SK-N-SH (cell line): ENCODE results near the gene SCARB2. TPM values are rescaled to one million over a fixed set of nuclear protein-coding genes. Genes with fewer than 3 reads are reported as not detected.
A peak's percentile ranks its signal among the peaks of the same experiment; 100 is the strongest.

Experiments
- CTCF ChIA-PET: fragments of 300-600, 350-600 bp; formaldehyde crosslinking; extraction: SDS; loops from one replicate; lab custom pipeline; 2021; lab: Yijun Ruan, JAX
- POLR2A ChIA-PET: fragments of 350-600 bp; sonication (Branson Sonifier 250); formaldehyde crosslinking; extraction: SDS; loops from one replicate; lab custom pipeline; 2020; ENCODE audit warnings: antibody characterized with exemption, inconsistent platforms; lab: Yijun Ruan, JAX
- DNase-seq: peaks from one replicate; pipeline ENCODE4 v3.0.0; 2012
- H2AFZ ChIP-seq: fragments of 200-600 bp; sonication (generic); 2 replicates; pipeline ENCODE4 v1.8.1; 2016; ENCODE audit warnings: antibody characterized with exemption, mild to moderate bottlenecking, low read depth
- H3F3A ChIP-seq: fragments of 200-600 bp; sonication (generic); replicated peaks from 2 replicates; pipeline ENCODE3; 2016; ENCODE audit warnings: antibody characterized with exemption, mild to moderate bottlenecking; ENCODE audit not compliant: insufficient read depth
- H3K27ac ChIP-seq, 2 experiments: fragments of 200-500 bp in 1 of 2; fragments of 200-600 bp in 1 of 2; sonication (Bioruptor generic) in 1 of 2; sonication (generic), shearing (Covaris generic) in 1 of 2; 2 replicates each; pipeline versions ENCODE4 v1.5.1 to v1.6.1; 2014 to 2016; ENCODE audit warnings: low read depth in 2 of 2, inconsistent platforms in 1 of 2, low read length in 1 of 2, mild to moderate bottlenecking in 1 of 2, mixed read lengths in 1 of 2
- H3K27me3 ChIP-seq: fragments of 200-600 bp; sonication (generic), shearing (Covaris generic); 2 replicates; pipeline ENCODE4 v1.6.1; 2016; ENCODE audit warnings: mixed run types; ENCODE audit not compliant: insufficient read depth
- H3K36me3 ChIP-seq, 2 experiments: fragments of 200-500 bp in 1 of 2; fragments of 200-600 bp in 1 of 2; sonication (Bioruptor generic) in 1 of 2; sonication (generic) in 1 of 2; replicated peaks in 1 of 2; 2 replicates each; pipeline versions ENCODE3 to v1.5.1; 2014 to 2016; ENCODE audit warnings: low read length in 1 of 2, mild to moderate bottlenecking in 1 of 2; ENCODE audit not compliant: insufficient read depth in 2 of 2, control insufficient read depth in 1 of 2
- H3K4me1 ChIP-seq, 2 experiments: fragments of 200-500 bp in 1 of 2; fragments of 200-600 bp in 1 of 2; sonication (Bioruptor generic) in 1 of 2; sonication (generic), shearing (Covaris generic) in 1 of 2; 2 replicates each; pipeline versions ENCODE4 v1.5.1 to v1.6.1; 2014 to 2016; ENCODE audit warnings: low read depth in 1 of 2, low read length in 1 of 2, mixed run types in 1 of 2; ENCODE audit not compliant: insufficient read depth in 2 of 2, control insufficient read depth in 1 of 2
- H3K4me2 ChIP-seq: fragments of 200-600 bp; sonication (generic), shearing (Covaris generic); 2 replicates; pipeline ENCODE4 v1.6.1; 2017; ENCODE audit warnings: mixed run types
- H3K4me3 ChIP-seq, 2 experiments: fragments of 200-500 bp in 1 of 2; fragments of 200-600 bp in 1 of 2; sonication (Bioruptor generic) in 1 of 2; sonication (generic), shearing (Covaris generic) in 1 of 2; 2 replicates each; pipeline versions ENCODE4 v1.5.1 to v1.8.1; 2014 to 2016; ENCODE audit warnings: low read depth in 2 of 2, inconsistent platforms in 1 of 2, low read length in 1 of 2, mild to moderate bottlenecking in 1 of 2, mixed read lengths in 1 of 2, moderate library complexity in 1 of 2
- H3K79me2 ChIP-seq: fragments of 200-600 bp; sonication (generic); 2 replicates; pipeline ENCODE4 v1.8.1; 2017; ENCODE audit warnings: mild to moderate bottlenecking; ENCODE audit not compliant: insufficient read depth
- H3K9ac ChIP-seq: fragments of 200-600 bp; sonication (generic); 2 replicates; pipeline ENCODE4 v1.6.1; 2017; ENCODE audit warnings: mixed run types
- H3K9me2 ChIP-seq: fragments of 200-600 bp; sonication (generic); 2 replicates; pipeline ENCODE4 v1.6.1; 2017; ENCODE audit warnings: mixed run types
- H3K9me3 ChIP-seq: fragments of 200-600 bp; sonication (generic); 2 replicates; pipeline ENCODE4 v1.6.1; 2017; ENCODE audit warnings: mixed run types, mild to moderate bottlenecking, moderate library complexity
- H4K20me1 ChIP-seq: fragments of 200-600 bp; sonication (generic); 2 replicates; pipeline ENCODE4 v1.6.1; 2017; ENCODE audit warnings: mild to moderate bottlenecking, mixed run types; ENCODE audit not compliant: insufficient read depth
- CTCF ChIP-seq: fragments of 200-600 bp; sonication (generic); IDR thresholded peaks from 2 replicates; pipeline ENCODE4 v1.6.1; 2017; ENCODE audit warnings: antibody characterized with exemption, mild to moderate bottlenecking, moderate library complexity
- EP300 ChIP-seq, 2 experiments: IDR thresholded peaks; 2 replicates each; pipeline versions ENCODE4 v1.4.0 to v1.6.1; 2012; ENCODE audit warnings: borderline replicate concordance in 1 of 2, low read depth in 1 of 2, low read length in 1 of 2
- EZH2phosphoT487 ChIP-seq: fragments of 200-600 bp; sonication (generic); IDR thresholded peaks from 2 replicates; pipeline ENCODE4 v1.6.1; 2017; ENCODE audit warnings: low read depth, mixed run types, mild to moderate bottlenecking, antibody characterized with exemption, moderate library complexity, borderline replicate concordance
- FOXJ3 ChIP-seq: sonication (generic); formaldehyde crosslinking; IDR thresholded peaks from 2 replicates; pipeline ENCODE4 v1.5.1; 2020; ENCODE audit warnings: mild to moderate bottlenecking, missing genetic modification reagents
- FOXM1 ChIP-seq: IDR thresholded peaks from 2 replicates; pipeline ENCODE4 v1.4.0; 2012; ENCODE audit warnings: low read depth, mild to moderate bottlenecking
- MXI1 ChIP-seq: IDR thresholded peaks from 2 replicates; pipeline ENCODE4 v1.6.1; 2012; ENCODE audit warnings: mild to moderate bottlenecking, low read depth, low read length, improper control_type of control experiment
- PBX3 ChIP-seq: IDR thresholded peaks from 2 replicates; pipeline ENCODE4; 2012
- POLR2AphosphoS5 ChIP-seq: IDR thresholded peaks from 2 replicates; pipeline ENCODE4 v1.6.1; 2012; ENCODE audit warnings: low read depth, low read length
- RAD21 ChIP-seq: IDR thresholded peaks from 2 replicates; pipeline ENCODE4 v1.6.1; 2012; ENCODE audit warnings: mild to moderate bottlenecking, low read length
- RCOR1 ChIP-seq: fragments of 150-350 bp; IDR thresholded peaks from 2 replicates; pipeline ENCODE4 v1.6.1; 2017; ENCODE audit warnings: antibody characterized with exemption, low read length
- RXRA ChIP-seq: IDR thresholded peaks from 2 replicates; pipeline ENCODE4 v1.4.0; 2012; ENCODE audit warnings: low read depth, mild to moderate bottlenecking, borderline replicate concordance
- TEAD4 ChIP-seq: IDR thresholded peaks from 2 replicates; pipeline ENCODE4 v1.4.0; 2012; ENCODE audit warnings: mild to moderate bottlenecking, borderline replicate concordance; ENCODE audit not compliant: insufficient read depth
- USF1 ChIP-seq: IDR thresholded peaks from 2 replicates; pipeline ENCODE4 v1.4.0; 2012; ENCODE audit warnings: low read depth, borderline replicate concordance
- YY1 ChIP-seq: IDR thresholded peaks from 2 replicates; pipeline ENCODE4 v1.4.0; 2012; ENCODE audit warnings: low read depth, mild to moderate bottlenecking
- WGBS: methylation state at CpG from one replicate; pipeline ENCODE4 v1.1.6; 2017; ENCODE audit warnings: low lambda C conversion rate; 5-methylcytosine and 5-hydroxymethylcytosine counted together
- polyA plus RNA-seq, 3 experiments: library from polyadenylated mRNA; depleted of rRNA; stranded (reverse); fragments of >200 nt; gene quantifications; 2 replicates each; pipeline ENCODE4 v1.2.3, GENCODE V29; 2012

SCARB2 gene
- polyA plus RNA-seq, 1 of the 3 experiments (the other 2 are of a cell fraction): 82.6 TPM

GRCh38 chr4:76233083-76233482, 19.5 kb upstream of the SCARB2 start:
- DNase-seq: no peak
- ChIA-PET POLR2A (interaction anchor here (0.9 to 1.4 kb wide), 2 partner anchors 36 to 73 kb away, joined by 3 to 5 read pairs; no protein-coding TSS in a partner anchor), CTCF (interaction anchor here (1.2 to 1.4 kb wide), 3 partner anchors 13 to 74 kb away, joined by 3 to 4 read pairs (median 3); partner anchors contain the start of gene STBD1)
- 64% methylated on average over 4 of the region's 4 CpGs for WGBS
- Histone ChIP-seq H3K9me3 (no peaks in the 10 kb centered on the region), H3K4me2 (peak overlapping the region; percentile 75), H3F3A (peaks cover 5% of the 10 kb centered on the region), H3K79me2 (peaks cover 20% of the 10 kb centered on the region)
- no peak for TF ChIP-seq FOXM1
- no peak for TF ChIP-seq RAD21
- TF ChIP-seq EZH2phosphoT487: no peak
- TF ChIP-seq FOXJ3: no peak
- TF ChIP-seq EP300 (IDR thresholded peaks at IDR 0.05; ENCODE audit: borderline replicate concordance in 1 of 2, low read depth in 1 of 2, low read length in 1 of 2): no peak
- no peak for TF ChIP-seq RXRA
- TF ChIP-seq, all 33 proteins: peak for 0
- Histone ChIP-seq H3K9me2 (no peaks in the 10 kb centered on the region), H2AFZ (no peak overlapping the region), H3K9ac (peak overlapping the region; percentile 63; the same call in 1 of the 2 replicates), H4K20me1 (no peaks in the 10 kb centered on the region), H3K36me3 (peaks cover 0 to 2% of the 10 kb centered on the region in 2 experiments), H3K27ac (peak overlapping the region; percentile 50 to 73; a peak in 2 of 4 replicates), H3K4me3 (peak overlapping the region; percentile 54 to 66), H3K4me1 (peaks cover 0 to 8% of the 10 kb centered on the region in 2 experiments; a peak in 2 of 4 replicates), H3K27me3 (no peaks in the 10 kb centered on the region)

GRCh38 chr4:76232681-76233080, 19.1 kb upstream of the SCARB2 start:
- CTCF ChIA-PET: interaction anchor here (1.2 to 1.4 kb wide), 3 partner anchors 14 to 75 kb away, joined by 3 to 4 read pairs (median 3); partner anchors contain the start of gene STBD1
- Histone ChIP-seq H4K20me1 (no peaks in the 10 kb centered on the region), H3K36me3 (peaks cover 0 to 2% of the 10 kb centered on the region in 2 experiments), H3K27me3 (no peaks in the 10 kb centered on the region), H3K4me2 (peak overlapping the region; percentile 75), H3K4me1 (peaks cover 0 to 8% of the 10 kb centered on the region in 2 experiments; a peak in 2 of 4 replicates), H3K4me3 (no peak overlapping the region; a peak in 1 of 4 replicates), H3K27ac (no peak overlapping the region), H3K9ac (no peak overlapping the region), H3F3A (peaks cover 5% of the 10 kb centered on the region), H2AFZ (no peak overlapping the region), H3K79me2 (peaks cover 20% of the 10 kb centered on the region), H3K9me3 (no peaks in the 10 kb centered on the region)
- POLR2A ChIA-PET: interaction anchor here (1.4 kb wide), 1 partner anchor 73 kb away, joined by 5 read pairs; no protein-coding TSS in a partner anchor
- DNase-seq: no peak
- TF ChIP-seq USF1 (no peak), MXI1 (no peak), POLR2AphosphoS5 (no peak), YY1 (no peak), PBX3 (no peak), FOXM1 (no peak), TEAD4 (no peak), CTCF (no peak), RCOR1 (no peak)
- TF ChIP-seq, all 33 proteins: peak for 0
- 78% methylated on average over 1 of the region's 1 CpG for WGBS
- H3K9me2 ChIP-seq: no peaks in the 10 kb centered on the region
